ENCODE data around the gene BIRC7.

The BIRC7 gene

GRCh38 chr20:63284544-63284949 lies 48.8 kb downstream of the BIRC7 start:
- DNase-seq = no peak

- no peak for DNase-seq
These were observed 49.3 kb downstream of the BIRC7 start for GRCh38 chr20:63284981-63285524.

- DNase-seq = no peak
These were observed 50.2 kb downstream of the BIRC7 start for GRCh38 chr20:63285636-63286615.

- DNase-seq = no peak
These were observed 51.3 kb downstream of the BIRC7 start for GRCh38 chr20:63286781-63287696.

- DNase-seq = no peak
These were observed 52.2 kb downstream of the BIRC7 start for GRCh38 chr20:63287697-63288580.

- no peak for DNase-seq
These were observed 53.0 kb downstream of the BIRC7 start for GRCh38 chr20:63288581-63289251.

- DNase-seq = no peak
These were observed 53.8 kb downstream of the BIRC7 start for GRCh38 chr20:63289311-63290135.
